ENCODE data around the gene ZFC3H1.
A peak's percentile ranks its signal among the peaks of the same experiment; 100 is the strongest.
"Not testable (repeated sequence)": the region's sequence is repeated elsewhere in the genome, so short reads cannot be mapped to it uniquely, and the experiment has no call there.

The ZFC3H1 gene, protein sequence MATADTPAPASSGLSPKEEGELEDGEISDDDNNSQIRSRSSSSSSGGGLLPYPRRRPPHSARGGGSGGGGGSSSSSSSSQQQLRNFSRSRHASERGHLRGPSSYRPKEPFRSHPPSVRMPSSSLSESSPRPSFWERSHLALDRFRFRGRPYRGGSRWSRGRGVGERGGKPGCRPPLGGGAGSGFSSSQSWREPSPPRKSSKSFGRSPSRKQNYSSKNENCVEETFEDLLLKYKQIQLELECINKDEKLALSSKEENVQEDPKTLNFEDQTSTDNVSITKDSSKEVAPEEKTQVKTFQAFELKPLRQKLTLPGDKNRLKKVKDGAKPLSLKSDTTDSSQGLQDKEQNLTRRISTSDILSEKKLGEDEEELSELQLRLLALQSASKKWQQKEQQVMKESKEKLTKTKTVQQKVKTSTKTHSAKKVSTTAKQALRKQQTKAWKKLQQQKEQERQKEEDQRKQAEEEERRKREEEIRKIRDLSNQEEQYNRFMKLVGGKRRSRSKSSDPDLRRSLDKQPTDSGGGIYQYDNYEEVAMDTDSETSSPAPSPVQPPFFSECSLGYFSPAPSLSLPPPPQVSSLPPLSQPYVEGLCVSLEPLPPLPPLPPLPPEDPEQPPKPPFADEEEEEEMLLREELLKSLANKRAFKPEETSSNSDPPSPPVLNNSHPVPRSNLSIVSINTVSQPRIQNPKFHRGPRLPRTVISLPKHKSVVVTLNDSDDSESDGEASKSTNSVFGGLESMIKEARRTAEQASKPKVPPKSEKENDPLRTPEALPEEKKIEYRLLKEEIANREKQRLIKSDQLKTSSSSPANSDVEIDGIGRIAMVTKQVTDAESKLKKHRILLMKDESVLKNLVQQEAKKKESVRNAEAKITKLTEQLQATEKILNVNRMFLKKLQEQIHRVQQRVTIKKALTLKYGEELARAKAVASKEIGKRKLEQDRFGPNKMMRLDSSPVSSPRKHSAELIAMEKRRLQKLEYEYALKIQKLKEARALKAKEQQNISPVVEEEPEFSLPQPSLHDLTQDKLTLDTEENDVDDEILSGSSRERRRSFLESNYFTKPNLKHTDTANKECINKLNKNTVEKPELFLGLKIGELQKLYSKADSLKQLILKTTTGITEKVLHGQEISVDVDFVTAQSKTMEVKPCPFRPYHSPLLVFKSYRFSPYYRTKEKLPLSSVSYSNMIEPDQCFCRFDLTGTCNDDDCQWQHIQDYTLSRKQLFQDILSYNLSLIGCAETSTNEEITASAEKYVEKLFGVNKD (N-terminal part only)

DNA sequence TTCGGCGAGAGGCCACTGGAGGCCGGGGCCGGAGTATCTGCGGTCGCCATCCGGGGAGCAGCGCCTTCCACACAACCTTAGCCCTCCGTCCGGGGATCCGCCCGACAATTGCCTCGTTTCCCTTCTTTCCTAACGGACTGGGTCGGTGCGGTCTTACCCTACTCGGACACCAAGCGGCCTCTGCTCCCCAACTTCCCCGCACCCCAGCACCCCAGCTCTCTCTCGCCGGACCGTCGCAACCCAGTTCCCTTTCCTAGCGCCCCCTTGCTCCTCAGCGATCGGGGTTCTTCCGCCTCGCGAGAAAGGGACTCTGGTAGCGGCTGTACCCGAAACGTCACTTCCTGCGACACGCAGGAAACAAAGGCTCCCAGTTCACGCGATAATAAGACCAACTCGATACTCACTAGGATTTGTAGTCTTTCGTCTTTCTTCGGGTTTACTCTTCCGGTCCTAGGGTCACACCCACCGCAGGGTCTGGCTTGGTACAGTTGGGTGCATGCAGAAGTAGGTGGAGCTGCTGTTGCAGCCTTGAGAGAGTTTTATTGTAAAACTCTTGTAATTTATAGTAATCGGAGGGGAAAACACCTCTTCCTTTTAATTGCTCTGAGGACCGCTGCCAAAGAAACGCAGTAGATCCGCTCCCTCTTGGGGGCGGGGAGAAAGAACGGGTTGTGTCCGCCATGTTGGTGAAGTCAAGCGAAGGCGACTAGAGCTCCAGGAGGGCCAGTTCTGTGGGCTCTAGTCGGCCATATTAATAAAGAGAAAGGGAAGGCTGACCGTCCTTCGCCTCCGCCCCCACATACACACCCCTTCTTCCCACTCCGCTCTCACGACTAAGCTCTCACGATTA, at the start of gene ZFC3H1, which contains the start of gene THAP2:
ZFC3H1 (minus strand) TSS at position 288 of the 850 bp plus-strand sequence; CDS start at position 50, 238 bp downstream.
THAP2 (plus strand) TSS at position 741 of the 850 bp plus-strand sequence. CDS start 209 bp downstream, outside the sequence.
- peak; percentile 100 for DNase-seq

DNA sequence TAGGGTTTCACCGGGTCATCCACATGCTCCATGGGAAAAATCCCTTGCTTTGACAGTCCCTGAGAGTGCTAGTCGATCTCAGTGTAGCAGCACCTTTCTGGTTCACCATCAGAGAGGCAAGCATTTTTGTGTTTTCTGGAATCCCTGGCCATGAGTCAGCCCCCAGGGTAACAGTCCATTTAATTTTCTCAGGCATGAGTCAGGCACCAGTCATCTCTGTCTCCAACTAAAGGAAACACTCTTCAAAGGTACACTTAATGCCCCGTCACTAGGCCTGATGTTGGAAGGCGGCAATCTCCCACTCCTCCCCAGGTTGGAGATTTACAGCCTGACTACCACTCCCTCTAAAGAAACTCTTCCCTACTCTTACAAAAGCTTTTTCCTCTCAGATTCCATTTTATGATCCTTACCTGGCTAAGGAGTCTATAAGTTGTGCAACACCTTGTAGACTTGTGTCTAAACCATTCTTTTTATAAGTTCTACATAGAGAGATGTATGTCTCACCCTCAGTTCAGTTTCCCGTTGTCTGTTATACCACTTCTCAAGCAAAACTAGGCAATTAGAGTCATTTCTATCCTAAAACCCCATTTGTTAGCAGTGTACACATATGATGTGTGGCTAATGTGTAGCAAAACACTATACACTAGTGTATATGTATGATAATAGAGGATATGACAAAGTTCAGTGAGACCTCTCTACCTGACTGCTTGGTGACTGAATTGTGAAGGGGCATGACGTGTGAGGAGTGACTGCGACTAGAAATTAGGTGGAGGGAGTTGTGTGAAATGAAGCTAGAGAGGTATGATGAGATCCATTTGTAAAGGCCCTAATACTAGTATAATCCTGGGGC, 46.9 kb upstream of the ZFC3H1 start:
- DNase-seq = peak; percentile 55

DNA sequence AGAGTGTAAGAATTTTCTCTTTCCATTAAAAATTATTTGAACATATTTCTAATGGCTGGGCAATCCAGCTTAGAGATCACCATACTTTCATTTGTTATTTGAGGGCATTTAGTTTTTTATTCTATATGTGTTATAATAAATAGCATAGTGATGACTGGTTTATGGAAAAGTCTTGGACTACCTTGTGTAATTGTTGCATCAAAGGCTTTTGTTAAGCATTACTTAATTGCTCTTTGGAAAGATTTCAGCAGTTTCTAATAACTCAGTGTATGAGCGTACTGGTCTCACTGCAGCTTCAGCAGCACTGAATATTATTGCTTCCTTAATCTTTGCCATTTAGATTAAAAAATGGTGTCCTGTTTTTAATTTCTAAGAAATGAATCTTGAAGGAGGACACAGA, 45.0 kb upstream of the ZFC3H1 start:
- no peak for DNase-seq

DNA sequence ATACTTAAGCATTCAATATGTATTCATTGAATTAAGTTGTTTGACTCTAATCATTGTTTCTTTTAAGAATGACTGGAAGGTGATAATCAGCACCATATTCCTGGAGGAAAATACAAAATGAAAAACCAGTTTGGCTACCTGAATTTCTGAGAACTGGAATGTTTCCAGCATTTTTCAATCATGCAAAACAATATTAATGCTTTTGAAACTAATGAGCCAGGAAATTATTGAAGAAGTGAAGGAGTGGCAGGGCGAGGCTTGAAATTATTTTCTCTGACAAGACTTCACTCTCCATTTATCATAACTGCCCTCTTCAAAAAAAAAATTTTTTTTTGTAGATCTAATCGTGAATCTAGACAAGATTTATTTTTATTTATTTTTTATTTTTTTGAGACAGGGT, 41.3 kb upstream of the ZFC3H1 start:
- no peak for DNase-seq

DNA sequence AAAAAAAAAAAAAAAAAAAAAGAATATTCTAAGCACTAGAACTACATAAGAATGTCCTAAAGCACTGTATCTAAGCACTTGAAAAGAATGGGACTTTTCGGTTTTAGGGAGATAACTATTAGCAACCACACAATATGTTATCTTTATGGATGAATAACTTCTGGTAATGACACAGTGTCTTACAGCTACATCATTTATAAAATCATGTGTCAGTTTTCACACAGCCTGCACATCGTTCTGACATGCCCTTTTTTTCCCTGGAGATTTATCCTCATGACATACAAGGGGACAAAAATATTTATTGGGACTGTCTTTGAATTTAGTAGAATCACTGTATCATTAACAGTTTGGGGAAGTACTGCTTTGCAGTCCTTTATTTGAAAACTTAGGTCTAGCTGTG, 39.6 kb upstream of the ZFC3H1 start:
- DNase-seq = no peak

DNA sequence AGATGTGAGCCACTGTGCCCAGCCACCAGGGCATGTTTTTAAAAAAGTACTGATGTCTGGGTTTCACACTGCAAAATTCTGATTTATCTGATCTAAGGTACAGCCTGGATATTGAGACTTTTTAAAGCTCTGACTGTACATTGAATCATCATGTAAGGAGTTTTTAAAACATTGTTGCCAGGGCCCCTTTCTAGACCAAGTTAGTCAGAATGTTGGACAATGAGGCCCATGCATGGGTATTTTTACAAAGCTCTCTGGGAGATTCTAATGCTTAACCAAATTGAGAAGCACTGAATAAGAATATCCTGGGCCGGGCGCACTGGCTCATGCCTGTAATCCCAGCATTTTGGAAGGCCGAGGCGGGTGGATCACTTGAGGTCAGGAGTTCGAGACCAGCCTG, 38.9 kb upstream of the ZFC3H1 start:
- DNase-seq = no peak

DNA sequence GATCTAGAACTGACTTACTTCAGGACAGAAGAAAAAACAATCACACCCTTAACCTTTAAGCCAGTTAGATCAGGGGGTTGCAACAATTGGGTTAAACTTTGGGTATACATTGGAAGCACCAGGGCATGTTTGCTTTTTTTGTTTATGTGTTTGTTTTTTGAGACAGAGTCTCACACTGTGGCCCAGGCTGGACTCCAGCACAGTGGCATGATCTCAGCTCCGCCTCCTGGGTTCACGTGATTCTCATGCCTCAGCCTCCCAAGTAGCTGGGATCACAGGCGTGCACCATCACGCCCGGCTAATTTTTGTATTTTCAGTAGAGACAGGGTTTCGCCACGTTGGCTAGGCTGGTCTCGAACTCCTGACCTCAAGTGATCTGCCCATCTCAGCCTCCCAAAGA, 38.5 kb upstream of the ZFC3H1 start:
- not testable (repeated sequence) for DNase-seq

DNA sequence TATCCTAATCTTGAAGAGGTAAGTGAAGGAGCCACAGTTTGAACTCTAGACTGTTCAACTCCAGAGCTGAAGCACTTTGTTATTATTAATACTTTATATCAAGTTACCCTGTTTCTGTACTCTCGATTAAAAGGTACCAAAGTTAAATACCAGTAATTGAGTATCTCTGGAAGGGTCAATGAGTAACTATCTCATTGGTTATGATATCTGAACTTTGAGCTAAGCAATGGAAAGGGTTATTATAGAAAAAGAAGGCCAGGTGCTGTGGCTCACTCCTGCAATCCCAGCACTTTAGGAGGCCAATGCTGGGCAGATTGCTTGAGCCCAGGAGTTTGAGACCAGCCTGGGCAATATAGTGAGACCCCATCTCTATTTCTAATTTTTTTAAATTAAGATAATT, 32.1 kb upstream of the ZFC3H1 start:
- no peak for DNase-seq

DNA sequence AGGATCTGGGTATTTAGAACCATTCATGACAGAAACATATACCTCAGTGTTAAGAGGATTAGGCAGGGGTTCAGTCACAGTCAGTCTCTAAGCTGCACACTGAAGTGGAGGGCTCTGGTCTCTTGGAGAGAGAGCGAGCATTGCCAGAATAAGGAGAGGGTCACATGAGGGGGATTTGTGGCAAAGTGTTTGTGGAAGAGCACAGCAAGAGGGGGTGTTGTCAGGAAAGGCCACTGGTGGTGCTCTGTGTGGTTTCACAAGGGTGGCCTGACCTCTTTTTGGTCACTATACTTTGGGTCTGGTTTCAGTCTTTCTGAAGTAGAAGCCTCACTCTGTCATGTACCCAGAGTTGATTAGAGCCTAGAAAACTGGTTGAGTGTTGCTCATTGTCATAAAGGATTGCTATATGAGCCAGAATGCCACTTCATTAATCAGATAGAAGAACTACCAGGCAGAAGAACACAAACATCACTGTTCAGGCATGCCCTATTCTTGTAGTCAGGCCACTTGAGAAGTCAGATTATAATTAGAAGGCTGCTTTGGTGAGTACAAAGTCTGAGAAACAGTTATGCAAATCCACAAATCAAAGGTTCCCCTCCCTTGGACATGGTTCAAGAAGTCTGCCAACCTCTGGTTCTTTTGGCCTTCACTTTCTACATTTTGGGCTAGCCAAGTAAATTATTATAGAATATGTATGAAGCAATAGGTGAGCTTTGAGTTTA, 30.6 kb upstream of the ZFC3H1 start:
- no peak for DNase-seq

DNA sequence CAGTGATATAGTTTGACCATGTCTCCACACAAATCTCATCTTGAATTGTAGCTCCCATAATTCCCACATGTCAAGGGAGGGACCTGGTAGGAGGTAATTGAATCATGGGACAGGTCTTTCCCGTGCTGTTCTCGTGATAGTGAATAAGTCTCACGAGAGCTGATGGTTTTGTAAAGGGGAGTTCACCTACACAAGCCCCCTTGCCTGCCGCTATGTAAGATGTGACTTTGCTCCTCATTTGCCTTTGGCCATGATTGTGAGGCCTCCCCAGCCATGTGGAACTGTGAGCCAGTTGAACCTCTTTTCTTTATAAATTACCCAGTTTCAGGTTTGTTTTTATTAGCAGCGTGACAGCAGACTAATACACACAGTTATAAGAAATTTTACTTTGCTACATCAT, 30.0 kb upstream of the ZFC3H1 start:
- not testable (repeated sequence) for DNase-seq

DNA sequence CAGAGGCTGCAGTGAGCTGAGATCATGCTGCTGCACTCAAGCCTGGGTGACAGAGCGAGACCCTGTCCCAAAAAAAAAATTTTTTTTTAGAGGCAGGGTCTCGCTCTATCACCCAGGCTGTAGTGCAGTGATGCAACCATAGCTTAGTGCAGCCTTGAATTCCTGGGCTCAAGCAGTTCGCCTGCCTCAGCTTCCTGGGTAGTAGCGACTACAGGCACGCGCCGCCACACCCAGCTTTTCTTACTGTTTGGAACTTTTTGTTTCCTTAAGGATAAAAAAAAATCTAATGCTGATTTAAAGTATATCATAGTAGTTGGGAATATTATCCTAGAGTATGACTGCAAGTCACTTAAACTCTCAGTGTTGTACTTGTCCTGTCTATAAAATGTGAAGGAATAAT, 29.5 kb upstream of the ZFC3H1 start:
- no peak for DNase-seq

DNA sequence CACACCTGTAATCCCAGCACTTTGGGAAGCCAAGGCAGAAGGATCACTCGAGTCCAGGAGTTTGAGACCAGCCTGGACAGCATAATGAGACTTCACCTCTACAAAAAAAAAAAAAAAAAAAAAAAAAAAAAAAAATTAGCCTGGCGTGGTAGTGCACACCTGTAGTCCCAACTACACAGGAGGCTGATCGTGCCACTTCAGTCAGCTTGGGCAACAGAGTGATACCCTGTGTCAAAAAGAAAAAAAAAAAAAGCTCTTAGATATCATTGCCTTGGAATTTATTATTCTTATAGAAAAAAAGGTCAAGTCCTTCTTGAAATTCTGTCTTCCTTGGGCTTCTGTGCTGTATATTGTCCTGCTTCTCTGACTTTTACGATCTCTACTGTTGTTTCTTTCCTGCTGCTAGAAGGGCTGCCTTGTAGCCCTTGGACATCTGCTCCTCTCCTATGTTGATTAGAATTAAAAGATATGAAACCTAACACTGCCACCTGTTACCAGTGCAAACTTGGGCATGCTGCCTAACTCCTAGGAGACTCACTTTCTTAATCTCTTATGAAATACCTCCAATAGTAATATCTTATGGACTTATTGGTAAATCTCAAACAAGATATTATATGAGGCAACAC, 28.0 kb upstream of the ZFC3H1 start:
- peak; percentile 83 for DNase-seq

DNA sequence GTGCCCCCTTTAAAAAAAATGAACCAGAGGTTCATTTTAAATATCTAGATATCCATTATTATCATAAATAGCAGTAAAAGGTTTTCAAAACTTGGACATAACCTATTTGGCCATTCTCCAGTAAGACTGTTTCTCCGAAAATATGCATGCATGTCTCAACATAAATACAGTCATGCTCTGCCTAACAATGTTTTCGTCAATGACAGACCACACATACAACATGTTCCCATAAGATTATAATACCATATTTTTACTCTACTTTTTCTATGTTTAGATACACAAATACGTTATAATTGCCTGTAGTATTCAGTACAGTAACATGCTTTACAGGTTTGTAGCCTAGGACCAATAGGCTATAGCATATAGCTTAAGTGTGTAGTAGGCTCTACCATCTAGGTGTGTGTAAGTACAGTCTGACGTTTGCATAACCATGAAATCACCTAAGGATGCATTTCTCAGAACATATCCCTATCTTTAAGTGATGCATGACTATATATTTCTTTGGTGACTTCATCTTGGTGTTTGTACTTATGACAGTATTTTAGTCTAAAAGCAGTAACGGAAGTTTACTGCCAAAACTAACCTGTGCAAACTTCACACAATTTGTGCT, 25.4 kb upstream of the ZFC3H1 start:
- DNase-seq = no peak

DNA sequence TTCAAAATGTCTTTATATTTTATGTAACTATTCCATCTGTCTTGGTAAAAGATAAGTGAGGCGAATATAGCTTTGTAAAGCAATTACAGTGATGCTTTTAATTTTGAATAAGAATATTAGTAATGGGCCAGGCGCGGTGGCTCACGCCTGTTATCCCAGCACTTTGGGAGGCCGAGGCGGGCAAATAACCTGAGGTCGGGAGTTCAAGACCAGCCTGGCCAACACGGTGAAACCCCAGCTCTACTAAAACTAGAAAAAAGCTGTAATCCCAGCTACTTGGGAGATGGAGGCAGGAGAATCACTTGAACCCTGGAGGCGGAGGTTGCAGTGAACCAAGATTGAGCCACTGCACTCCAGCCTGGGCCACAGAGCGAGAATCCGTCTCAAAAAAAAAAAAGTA, 23.5 kb upstream of the ZFC3H1 start:
- DNase-seq = not testable (repeated sequence)

DNA sequence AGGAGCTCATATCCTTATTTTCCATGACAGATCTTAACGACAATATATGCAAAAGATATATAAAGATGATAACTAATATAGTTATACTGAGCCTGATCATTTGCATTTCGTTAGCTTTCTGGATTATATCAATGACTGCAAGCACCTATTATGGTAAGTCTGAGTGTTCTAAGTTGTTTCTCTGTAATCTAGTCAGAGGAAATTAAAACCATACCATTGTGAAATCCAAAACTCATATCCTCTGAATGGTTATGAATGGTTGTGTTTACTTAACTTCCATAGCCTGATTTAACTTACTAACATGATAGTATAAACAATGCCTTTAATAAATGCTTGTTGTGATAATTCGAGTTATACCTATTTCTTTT, 23.0 kb upstream of the ZFC3H1 start:
- no peak for DNase-seq

DNA sequence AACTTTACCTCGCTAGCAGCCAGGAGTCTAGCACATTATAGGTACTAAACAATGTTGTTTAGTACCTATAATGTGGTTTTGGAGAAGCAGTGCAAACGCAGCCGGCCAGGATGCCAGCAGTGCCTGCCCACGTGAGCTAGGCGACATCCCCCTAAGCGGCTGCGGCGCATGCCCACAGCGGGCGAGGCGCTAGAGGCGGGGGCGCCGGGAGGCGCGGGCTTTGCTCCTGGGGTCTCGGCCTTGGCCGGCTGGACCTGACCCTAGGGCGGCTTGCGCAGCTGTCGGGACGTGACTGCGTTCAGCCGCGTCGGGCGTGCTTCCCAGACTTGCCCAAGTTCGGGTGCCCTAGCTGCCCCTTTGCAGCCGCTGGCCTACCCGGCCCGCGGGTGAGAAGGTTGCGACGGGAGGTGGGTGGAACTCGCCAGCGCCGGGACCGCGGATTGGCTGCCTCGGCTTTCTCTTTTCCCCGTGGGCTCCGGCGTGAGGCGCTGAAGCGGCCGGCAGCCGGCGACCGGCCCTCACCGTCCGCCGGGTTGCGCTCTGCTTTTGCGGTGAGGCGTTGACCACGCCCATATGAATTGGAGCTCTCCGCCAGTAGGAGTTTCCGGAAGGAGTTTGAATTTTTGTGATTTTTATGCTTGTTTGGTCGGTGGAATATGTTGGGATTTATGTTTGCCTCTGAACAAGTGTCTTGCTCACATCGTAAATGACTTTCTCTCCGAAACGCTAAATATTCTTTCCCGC, 22.4 kb upstream of the ZFC3H1 start, which contains the start of gene TMEM19:
TMEM19 (plus strand) TSS at position 169 of the 744 bp plus-strand sequence. CDS start 599 bp downstream, outside the sequence.
- DNase-seq = peak; percentile 98

DNA sequence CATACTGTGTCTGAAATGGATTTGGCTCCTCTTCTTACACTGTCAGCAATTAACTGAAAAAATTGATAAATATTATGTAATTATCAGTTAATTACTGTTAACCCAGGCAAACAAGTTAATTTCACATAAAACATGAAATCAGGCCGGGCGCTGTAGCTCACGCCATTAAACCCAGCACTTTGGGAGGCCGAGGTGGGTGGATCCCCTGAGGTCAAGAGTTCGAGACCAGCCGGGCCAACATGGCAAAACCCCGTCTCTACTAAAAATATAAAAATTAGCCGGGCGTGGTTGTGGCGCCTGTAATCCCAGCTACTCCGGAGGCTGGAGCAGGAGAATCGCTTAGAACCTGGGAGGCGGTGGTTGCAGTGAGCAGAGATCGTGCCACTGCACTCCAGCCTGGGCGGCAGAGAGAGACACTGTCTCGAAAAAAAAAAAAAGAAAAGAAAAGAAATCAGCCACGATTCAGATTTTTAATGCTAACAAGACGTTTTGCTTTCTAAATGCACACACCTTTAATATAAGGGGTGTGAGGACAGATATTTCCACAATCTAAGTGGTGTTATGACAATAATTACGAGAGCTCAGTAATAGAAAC, 21.8 kb upstream of the ZFC3H1 start:
- DNase-seq = peak; percentile 62

DNA sequence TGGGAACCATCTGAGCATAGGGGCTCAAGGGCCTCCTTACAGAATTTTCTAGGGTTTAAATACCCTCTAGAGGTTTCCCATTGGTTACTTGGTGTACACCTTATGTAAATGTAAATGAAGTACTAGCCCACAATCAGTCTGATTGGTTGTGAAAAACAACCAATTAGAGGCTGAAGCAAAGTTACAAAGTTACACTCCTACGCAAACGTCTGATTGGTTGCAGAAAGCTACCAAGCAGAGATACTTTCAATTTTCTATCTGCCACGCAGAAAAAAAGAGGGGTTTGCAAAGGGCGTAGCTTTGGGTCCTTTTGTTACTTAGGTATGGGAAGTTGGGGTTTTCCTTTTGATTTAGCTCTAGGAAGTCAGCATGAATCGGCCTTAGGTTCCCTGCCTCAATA, 20.4 kb upstream of the ZFC3H1 start:
- DNase-seq = no peak

Measured in DMS53 (cell line).